SK-N-SH (cell line): Measurements from ENCODE around the gene RABL6.

Source experiments
- EP300 ChIP-seq, 2 experiments: IDR thresholded peaks; 2 replicates each; pipeline versions ENCODE4 v1.4.0 to v1.6.1; 2012; ENCODE audit warnings: borderline replicate concordance in 1 of 2, low read depth in 1 of 2, low read length in 1 of 2
- EZH2phosphoT487 ChIP-seq: fragments of 200-600 bp; sonication (generic); IDR thresholded peaks from 2 replicates; pipeline ENCODE4 v1.6.1; 2017; ENCODE audit warnings: low read depth, mixed run types, mild to moderate bottlenecking, antibody characterized with exemption, moderate library complexity, borderline replicate concordance
- FOSL2 ChIP-seq: IDR thresholded peaks from 2 replicates; pipeline ENCODE4 v1.4.0; 2012; ENCODE audit warnings: low read depth, mild to moderate bottlenecking, moderate library complexity, borderline replicate concordance
- FOXJ3 ChIP-seq: sonication (generic); formaldehyde crosslinking; IDR thresholded peaks from 2 replicates; pipeline ENCODE4 v1.5.1; 2020; ENCODE audit warnings: mild to moderate bottlenecking, missing genetic modification reagents
- MXI1 ChIP-seq: IDR thresholded peaks from 2 replicates; pipeline ENCODE4 v1.6.1; 2012; ENCODE audit warnings: mild to moderate bottlenecking, low read depth, low read length, improper control_type of control experiment
- RAD21 ChIP-seq: IDR thresholded peaks from 2 replicates; pipeline ENCODE4 v1.6.1; 2012; ENCODE audit warnings: mild to moderate bottlenecking, low read length
- RCOR1 ChIP-seq: fragments of 150-350 bp; IDR thresholded peaks from 2 replicates; pipeline ENCODE4 v1.6.1; 2017; ENCODE audit warnings: antibody characterized with exemption, low read length
- SMC3 ChIP-seq: IDR thresholded peaks from 2 replicates; pipeline ENCODE4 v1.6.1; 2012; ENCODE audit warnings: low read depth, low read length, improper control_type of control experiment
- TCF12 ChIP-seq: IDR thresholded peaks from 2 replicates; pipeline ENCODE4 v1.4.0; 2012
- TF ChIP-seq, protein P1 (sequence below): fragments of 200-600 bp; sonication (generic); IDR thresholded peaks from 2 replicates; pipeline ENCODE4 v1.6.1; 2017; ENCODE audit warnings: antibody characterized with exemption, mild to moderate bottlenecking, moderate library complexity

DNA sequence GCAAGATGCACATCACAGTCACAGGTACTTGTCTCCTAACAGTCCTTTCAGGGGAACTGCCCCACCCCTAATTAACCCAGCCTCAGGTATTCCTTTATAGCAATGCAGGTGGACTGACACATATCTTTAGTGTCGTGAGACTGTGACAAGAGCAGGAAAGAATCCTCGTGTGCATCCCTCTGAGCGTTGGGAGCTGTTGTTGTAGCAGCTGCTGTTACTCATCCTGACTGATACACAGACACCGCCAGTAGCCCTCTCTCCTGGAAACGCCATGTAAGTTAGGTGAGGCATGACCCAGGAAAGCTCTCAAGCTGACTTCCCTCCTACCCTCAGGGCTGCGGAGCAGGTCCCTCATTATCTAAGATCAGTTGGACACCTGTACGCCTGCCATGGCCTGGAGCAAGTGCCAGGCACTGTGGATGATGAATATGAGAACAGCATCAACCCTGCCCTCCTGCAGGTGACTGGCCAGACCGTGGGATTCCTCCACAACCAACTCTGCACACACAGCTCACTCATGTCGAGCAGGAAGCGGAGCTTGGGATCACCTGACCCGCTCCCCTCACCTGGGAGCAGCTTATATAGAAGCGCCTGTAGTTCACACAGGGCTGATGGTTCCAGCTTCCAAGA, 33.2 kb upstream of the RABL6 start:
- no peak for TF ChIP-seq MXI1
- TF ChIP-seq, protein P1, sequence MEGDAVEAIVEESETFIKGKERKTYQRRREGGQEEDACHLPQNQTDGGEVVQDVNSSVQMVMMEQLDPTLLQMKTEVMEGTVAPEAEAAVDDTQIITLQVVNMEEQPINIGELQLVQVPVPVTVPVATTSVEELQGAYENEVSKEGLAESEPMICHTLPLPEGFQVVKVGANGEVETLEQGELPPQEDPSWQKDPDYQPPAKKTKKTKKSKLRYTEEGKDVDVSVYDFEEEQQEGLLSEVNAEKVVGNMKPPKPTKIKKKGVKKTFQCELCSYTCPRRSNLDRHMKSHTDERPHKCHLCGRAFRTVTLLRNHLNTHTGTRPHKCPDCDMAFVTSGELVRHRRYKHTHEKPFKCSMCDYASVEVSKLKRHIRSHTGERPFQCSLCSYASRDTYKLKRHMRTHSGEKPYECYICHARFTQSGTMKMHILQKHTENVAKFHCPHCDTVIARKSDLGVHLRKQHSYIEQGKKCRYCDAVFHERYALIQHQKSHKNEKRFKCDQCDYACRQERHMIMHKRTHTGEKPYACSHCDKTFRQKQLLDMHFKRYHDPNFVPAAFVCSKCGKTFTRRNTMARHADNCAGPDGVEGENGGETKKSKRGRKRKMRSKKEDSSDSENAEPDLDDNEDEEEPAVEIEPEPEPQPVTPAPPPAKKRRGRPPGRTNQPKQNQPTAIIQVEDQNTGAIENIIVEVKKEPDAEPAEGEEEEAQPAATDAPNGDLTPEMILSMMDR = no peak
- no peak for TF ChIP-seq EZH2phosphoT487
- TF ChIP-seq RCOR1 = no peak
- TF ChIP-seq TCF12 = no peak
- TF ChIP-seq RAD21 = no peak
- TF ChIP-seq EP300 (IDR thresholded peaks at IDR 0.05; ENCODE audit: borderline replicate concordance in 1 of 2, low read depth in 1 of 2, low read length in 1 of 2) = no peak
- no peak for TF ChIP-seq FOXJ3 (CRISPR knock-in tag)
- no peak for TF ChIP-seq FOSL2
- TF ChIP-seq SMC3 = no peak
